ENCODE results near the gene MAP2K2. TPM values are rescaled to one million over a fixed set of nuclear protein-coding genes. Genes with fewer than 3 reads are reported as not detected.

Gene MAP2K2
- total RNA-seq, 4 donors from 2014 or later: 76.9 to 128 (median 93.8) TPM

GRCh38 chr19:4114181-4114580 is 9.7 kb downstream of the MAP2K2 start:
- Histone ChIP-seq H3K4me1 (peaks cover 0 to 9% (median 0%) of the 10 kb centered on the region in 3 donors), H3K27me3 (no peaks in the 10 kb centered on the region), H3K4me3 (no peak overlapping the region), H3K36me3 (peaks cover 19 to 100% (median 33%) of the 10 kb centered on the region in 3 donors), H3K9me3 (no peaks in the 10 kb centered on the region), H3K27ac (no peak overlapping the region)
- intact Hi-C loops (cut with DNase I): no loop called here
- no peak for DNase-seq
- WGBS, 2 donors: 83 to 85% methylated on average over 4 to 8 of the region's 19 CpGs
- no peak for TF ChIP-seq POLR2A (IDR thresholded peaks at IDR 0.05)
- no peak for TF ChIP-seq CTCF (IDR thresholded peaks at IDR 0.05)

GRCh38 chr19:4113398-4114088 is 10.4 kb downstream of the MAP2K2 start:
- Histone ChIP-seq H3K27me3 (no peaks in the 10 kb centered on the region), H3K4me3 (no peak overlapping the region), H3K36me3 (peaks cover 25 to 100% (median 36%) of the 10 kb centered on the region in 3 donors), H3K4me1 (peaks cover 0 to 9% (median 0%) of the 10 kb centered on the region in 3 donors), H3K27ac (no peak overlapping the region), H3K9me3 (no peaks in the 10 kb centered on the region)
- intact Hi-C loops (cut with DNase I): no loop called here
- WGBS, 2 donors: 83 to 85% methylated on average over 19 to 20 of the region's 22 CpGs
- TF ChIP-seq CTCF (IDR thresholded peaks at IDR 0.05) (no peak), POLR2A (IDR thresholded peaks at IDR 0.05) (no peak)
- no peak for DNase-seq

GRCh38 chr19:4112367-4112766 is 11.6 kb downstream of the MAP2K2 start:
- Histone ChIP-seq H3K27me3 (no peaks in the 10 kb centered on the region), H3K9me3 (no peaks in the 10 kb centered on the region), H3K4me3 (no peak overlapping the region), H3K4me1 (peaks cover 0 to 9% (median 0%) of the 10 kb centered on the region in 3 donors), H3K36me3 (peaks cover 28 to 100% (median 41%) of the 10 kb centered on the region in 3 donors), H3K27ac (no peak overlapping the region)
- WGBS, 2 donors: 84 to 100% methylated on average over 3 to 5 of the region's 17 CpGs
- TF ChIP-seq CTCF (IDR thresholded peaks at IDR 0.05): no peak
- no peak for TF ChIP-seq POLR2A (IDR thresholded peaks at IDR 0.05)
- no peak for DNase-seq
- intact Hi-C loops (cut with DNase I): no loop called here

GRCh38 chr19:4109626-4109945 is 14.3 kb downstream of the MAP2K2 start:
- 86 to 89% methylated on average over 6 of the region's 6 CpGs for WGBS, 2 donors
- intact Hi-C loops (cut with DNase I): no loop called here
- Histone ChIP-seq H3K27ac (peak overlapping the region in 1 of 4 donors; percentile 42), H3K4me1 (no peaks in the 10 kb centered on the region), H3K27me3 (no peaks in the 10 kb centered on the region), H3K9me3 (no peaks in the 10 kb centered on the region), H3K36me3 (peaks cover 22 to 99% (median 25%) of the 10 kb centered on the region in 3 donors), H3K4me3 (no peak overlapping the region)
- DNase-seq: no peak
- TF ChIP-seq POLR2A (IDR thresholded peaks at IDR 0.05) (no peak), CTCF (IDR thresholded peaks at IDR 0.05) (no peak)

- Histone ChIP-seq H3K27me3 (no peaks in the 10 kb centered on the region), H3K27ac (peak overlapping the region in 2 of 4 donors; percentile 9 to 42), H3K9me3 (no peaks in the 10 kb centered on the region), H3K36me3 (peaks cover 24 to 99% (median 27%) of the 10 kb centered on the region in 3 donors), H3K4me1 (no peaks in the 10 kb centered on the region), H3K4me3 (no peak overlapping the region)
- TF ChIP-seq POLR2A (IDR thresholded peaks at IDR 0.05) (no peak), CTCF (IDR thresholded peaks at IDR 0.05) (no peak)
- DNase-seq: no peak
- 60 to 72% methylated on average over 13 to 30 of the region's 35 CpGs for WGBS, 2 donors
- intact Hi-C loops (cut with DNase I): no loop called here
Observed at GRCh38 chr19:4108767-4109625, 14.9 kb downstream of the MAP2K2 start.

All from esophagus squamous epithelium (tissue), 5 donors.